C4-2B (cell line): ENCODE measurements around the gene LRFN2.

Source experiments
- H3K27ac ChIP-seq: fragments of 450-650 bp; 2 replicates; pipeline ENCODE4 v1.5.1; 2017
- ZFX ChIP-seq: fragments of 450-650 bp; IDR thresholded peaks from 2 replicates; pipeline ENCODE4 v1.6.1; 2017
- TF ChIP-seq, protein P1 (sequence below): fragments of 450-650 bp; conservative IDR thresholded peaks from 2 replicates; pipeline ENCODE4 v1.5.1; 2017; ENCODE audit warnings: mild to moderate bottlenecking

LRFN2 gene

GRCh38 chr6:40517654-40518053, 69.5 kb downstream of the LRFN2 start:
- no peak overlapping the region for H3K27ac ChIP-seq
- TF ChIP-seq, protein P1, sequence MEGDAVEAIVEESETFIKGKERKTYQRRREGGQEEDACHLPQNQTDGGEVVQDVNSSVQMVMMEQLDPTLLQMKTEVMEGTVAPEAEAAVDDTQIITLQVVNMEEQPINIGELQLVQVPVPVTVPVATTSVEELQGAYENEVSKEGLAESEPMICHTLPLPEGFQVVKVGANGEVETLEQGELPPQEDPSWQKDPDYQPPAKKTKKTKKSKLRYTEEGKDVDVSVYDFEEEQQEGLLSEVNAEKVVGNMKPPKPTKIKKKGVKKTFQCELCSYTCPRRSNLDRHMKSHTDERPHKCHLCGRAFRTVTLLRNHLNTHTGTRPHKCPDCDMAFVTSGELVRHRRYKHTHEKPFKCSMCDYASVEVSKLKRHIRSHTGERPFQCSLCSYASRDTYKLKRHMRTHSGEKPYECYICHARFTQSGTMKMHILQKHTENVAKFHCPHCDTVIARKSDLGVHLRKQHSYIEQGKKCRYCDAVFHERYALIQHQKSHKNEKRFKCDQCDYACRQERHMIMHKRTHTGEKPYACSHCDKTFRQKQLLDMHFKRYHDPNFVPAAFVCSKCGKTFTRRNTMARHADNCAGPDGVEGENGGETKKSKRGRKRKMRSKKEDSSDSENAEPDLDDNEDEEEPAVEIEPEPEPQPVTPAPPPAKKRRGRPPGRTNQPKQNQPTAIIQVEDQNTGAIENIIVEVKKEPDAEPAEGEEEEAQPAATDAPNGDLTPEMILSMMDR, result no peak
- no peak for TF ChIP-seq ZFX

- H3K27ac ChIP-seq, result no peak overlapping the region
- TF ChIP-seq, protein P1, result no peak
- no peak for TF ChIP-seq ZFX
These were observed 70.7 kb downstream of the LRFN2 start for GRCh38 chr6:40516429-40516828.

DNA sequence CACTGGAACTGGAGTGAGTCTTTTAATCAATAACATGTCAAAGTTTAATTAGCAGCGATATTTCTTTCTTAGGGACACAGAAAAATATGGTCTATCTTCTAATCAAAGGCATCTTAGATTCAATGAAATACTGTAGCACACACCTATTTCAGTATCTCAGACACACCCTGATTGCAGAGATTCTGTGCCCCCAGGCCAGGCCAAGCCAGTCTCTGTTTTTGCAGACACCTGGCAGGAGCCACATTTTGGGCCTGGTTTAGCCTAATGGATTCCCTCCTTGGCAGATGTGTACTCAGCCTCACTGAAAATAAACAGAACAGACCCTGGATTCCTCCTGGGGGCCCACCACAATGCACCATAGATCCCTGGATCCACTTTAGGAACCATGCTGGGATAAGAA, 74.8 kb downstream of the LRFN2 start:
- H3K27ac ChIP-seq, result no peak overlapping the region
- TF ChIP-seq ZFX, result no peak
- TF ChIP-seq, protein P1, result no peak

DNA sequence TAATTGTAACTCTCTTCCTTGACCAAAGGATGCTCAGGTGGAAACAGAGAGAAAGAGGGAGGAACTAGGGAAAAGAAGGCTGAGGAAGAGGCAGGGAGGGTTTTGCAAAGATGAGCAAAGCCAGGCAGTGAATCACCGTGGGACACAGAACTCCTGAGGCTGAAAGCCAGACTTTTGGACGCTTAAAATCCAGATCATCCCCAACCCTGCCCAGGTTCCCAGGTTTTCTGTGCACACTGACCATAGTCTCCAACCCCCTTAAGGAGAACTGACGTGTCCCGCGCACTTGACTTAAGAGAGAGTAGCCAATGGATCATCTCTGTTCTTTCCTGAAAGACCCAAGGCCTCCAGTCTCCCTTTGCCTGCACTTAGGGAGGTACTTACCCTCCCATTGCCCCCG, 75.3 kb downstream of the LRFN2 start:
- no peak for TF ChIP-seq ZFX
- TF ChIP-seq, protein P1, result no peak
- no peak overlapping the region for H3K27ac ChIP-seq

DNA sequence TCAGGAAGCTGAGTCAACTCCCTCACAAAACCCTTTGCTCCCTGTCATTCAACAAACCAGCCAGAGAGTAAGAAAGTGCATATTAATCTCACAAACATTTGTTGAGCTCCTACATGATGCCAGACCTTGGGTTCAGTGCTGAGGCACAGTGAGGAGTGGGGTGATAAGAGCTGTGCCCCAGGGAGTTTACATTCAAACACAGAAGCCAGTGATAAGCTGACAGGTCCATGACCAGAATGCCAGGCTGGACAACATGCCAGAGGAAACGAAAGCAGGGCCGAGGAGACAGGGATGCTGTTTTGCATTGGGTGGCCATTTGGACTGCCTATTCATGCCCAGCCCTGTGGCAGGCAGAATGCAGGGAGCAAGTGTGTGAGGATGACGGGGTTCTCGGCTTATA, 76.7 kb downstream of the LRFN2 start:
- TF ChIP-seq, protein P1, result no peak
- TF ChIP-seq ZFX, result no peak
- no peak overlapping the region for H3K27ac ChIP-seq

GRCh38 chr6:40509716-40510260, 77.4 kb downstream of the LRFN2 start:
- no peak overlapping the region for H3K27ac ChIP-seq
- TF ChIP-seq, protein P1, result no peak
- TF ChIP-seq ZFX, result no peak

DNA sequence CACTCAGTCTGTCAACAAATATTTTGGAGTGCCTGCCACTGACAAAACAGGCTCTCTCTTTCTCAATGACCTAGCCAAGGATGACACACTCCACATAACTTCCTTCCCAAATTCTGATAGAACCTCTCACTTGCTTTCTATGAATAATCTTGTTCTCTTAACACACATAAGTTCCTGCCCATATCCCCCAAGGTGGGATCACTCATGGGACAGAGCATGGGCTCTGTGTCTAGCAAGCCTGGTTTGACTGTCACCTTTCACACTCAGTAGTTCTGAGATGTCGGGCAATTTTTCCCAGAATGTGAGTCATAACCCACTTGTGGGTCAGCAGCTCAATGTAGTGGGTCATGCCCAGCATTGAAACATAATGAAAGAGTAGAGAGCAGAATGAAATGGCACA, 78.1 kb downstream of the LRFN2 start:
- TF ChIP-seq, protein P1, result no peak
- no peak for TF ChIP-seq ZFX
- no peak overlapping the region for H3K27ac ChIP-seq
